ENCODE results near the gene CELA1.

- TF ChIP-seq CTCF (IDR thresholded peaks at IDR 0.05; ENCODE audit: low read length), result no peak
- TF ChIP-seq EZH2 (IDR thresholded peaks at IDR 0.05; ENCODE audit: borderline replicate concordance, low read length), result no peak
Measured at GRCh38 chr12:51322452-51322851, 24.0 kb downstream of the CELA1 start.
